KMS-11 (cell line): ENCODE data around the gene BRD3OS.

ENCODE experiments used
- H2AFZ ChIP-seq: fragments of 200-600 bp; sonication (generic); 2 replicates; pipeline ENCODE4 v1.6.1; 2016; ENCODE audit warnings: antibody characterized with exemption, mixed run types, low read depth
- H3K27ac ChIP-seq: fragments of 200-600 bp; sonication (generic); 2 replicates; pipeline ENCODE4 v1.6.1; 2016; ENCODE audit warnings: mild to moderate bottlenecking, mixed run types
- H3K27me3 ChIP-seq: fragments of 200-600 bp; sonication (generic); 2 replicates; pipeline ENCODE4 v1.6.1; 2017; ENCODE audit warnings: mild to moderate bottlenecking, low read depth, mixed run types, moderate library complexity; ENCODE audit not compliant: insufficient read depth
- H3K36me3 ChIP-seq: fragments of 200-600 bp; sonication (generic); 2 replicates; pipeline ENCODE4 v1.6.1; 2017; ENCODE audit warnings: mild to moderate bottlenecking, mixed run types; ENCODE audit not compliant: insufficient read depth
- H3K4me1 ChIP-seq: fragments of 200-600 bp; sonication (generic); 2 replicates; pipeline ENCODE4 v1.6.1; 2016; ENCODE audit warnings: mild to moderate bottlenecking, low read depth, mixed run types; ENCODE audit not compliant: poor library complexity, severe bottlenecking
- H3K4me2 ChIP-seq: fragments of 200-600 bp; sonication (generic); 2 replicates; pipeline ENCODE4 v1.7.0; 2016; ENCODE audit warnings: mild to moderate bottlenecking, mixed run types
- H3K4me3 ChIP-seq: fragments of 200-600 bp; sonication (generic); IDR thresholded peaks from 2 replicates; pipeline ENCODE4 v1.6.1; 2017; ENCODE audit warnings: low read depth, low read length, mixed read lengths; ENCODE audit not compliant: insufficient read depth
- H3K79me2 ChIP-seq: fragments of 200-600 bp; sonication (generic); 2 replicates; pipeline ENCODE4 v1.6.1; 2016; ENCODE audit warnings: low read depth, mixed run types; ENCODE audit not compliant: insufficient read depth
- H3K9ac ChIP-seq: fragments of 200-600 bp; sonication (generic); 2 replicates; pipeline ENCODE4 v1.6.1; 2016; ENCODE audit warnings: mild to moderate bottlenecking, mixed run types
- H4K20me1 ChIP-seq: fragments of 200-600 bp; sonication (generic); 2 replicates; pipeline ENCODE4 v1.6.1; 2016; ENCODE audit warnings: mild to moderate bottlenecking, mixed run types; ENCODE audit not compliant: insufficient read depth
- TF ChIP-seq, protein P1 (sequence below): fragments of 200-600 bp; sonication (generic); conservative IDR thresholded peaks from 2 replicates; pipeline ENCODE4 v1.6.1; 2017; ENCODE audit warnings: low read depth, mild to moderate bottlenecking, antibody characterized with exemption, low read length, moderate library complexity, mixed read lengths

BRD3OS gene

DNA sequence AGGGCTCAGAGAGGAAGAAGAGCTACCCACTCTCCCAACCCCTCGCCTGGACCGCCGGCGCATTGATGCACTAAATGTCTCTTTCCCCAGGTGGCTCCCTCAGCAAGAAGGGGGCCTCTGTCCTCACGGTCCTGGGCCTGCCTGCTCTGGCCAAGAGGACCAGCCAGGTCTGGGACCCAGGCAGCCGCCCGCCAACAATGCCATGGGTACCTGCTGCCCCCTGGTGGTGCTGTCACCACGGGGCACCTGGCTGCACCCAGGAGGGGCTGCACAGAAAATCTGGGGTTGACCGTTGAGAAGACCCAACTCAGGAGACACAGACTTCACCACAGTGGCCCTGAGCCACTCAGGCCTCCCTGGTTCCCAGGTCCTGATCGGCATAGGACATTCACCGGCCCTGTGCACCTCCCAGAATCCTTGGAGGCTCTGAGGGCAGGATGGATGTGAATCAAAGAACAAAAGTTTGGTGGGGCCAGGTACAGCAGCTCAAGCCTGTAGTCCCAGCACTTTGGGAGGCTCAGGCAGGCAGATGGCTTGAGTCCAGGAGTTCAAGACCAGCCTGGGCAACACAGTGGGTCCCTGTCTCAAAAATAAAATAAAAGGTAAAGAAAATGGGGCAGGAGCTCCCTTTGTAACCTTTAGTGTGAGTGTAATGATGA lies 30.8 kb upstream of the BRD3OS start:
- no peak overlapping the region for H3K4me3 ChIP-seq
- H4K20me1 ChIP-seq, result no peaks in the 10 kb centered on the region
- no peak overlapping the region for H2AFZ ChIP-seq
- peaks cover 26% of the 10 kb centered on the region; the same call in 1 of the 2 replicates for H3K27me3 ChIP-seq
- H3K36me3 ChIP-seq, result no peaks in the 10 kb centered on the region
- no peaks in the 10 kb centered on the region for H3K79me2 ChIP-seq
- H3K9ac ChIP-seq, result no peak overlapping the region
- no peak overlapping the region for H3K4me2 ChIP-seq
- no peak overlapping the region for H3K27ac ChIP-seq
- peaks cover 10% of the 10 kb centered on the region for H3K4me1 ChIP-seq
- TF ChIP-seq, protein P1, sequence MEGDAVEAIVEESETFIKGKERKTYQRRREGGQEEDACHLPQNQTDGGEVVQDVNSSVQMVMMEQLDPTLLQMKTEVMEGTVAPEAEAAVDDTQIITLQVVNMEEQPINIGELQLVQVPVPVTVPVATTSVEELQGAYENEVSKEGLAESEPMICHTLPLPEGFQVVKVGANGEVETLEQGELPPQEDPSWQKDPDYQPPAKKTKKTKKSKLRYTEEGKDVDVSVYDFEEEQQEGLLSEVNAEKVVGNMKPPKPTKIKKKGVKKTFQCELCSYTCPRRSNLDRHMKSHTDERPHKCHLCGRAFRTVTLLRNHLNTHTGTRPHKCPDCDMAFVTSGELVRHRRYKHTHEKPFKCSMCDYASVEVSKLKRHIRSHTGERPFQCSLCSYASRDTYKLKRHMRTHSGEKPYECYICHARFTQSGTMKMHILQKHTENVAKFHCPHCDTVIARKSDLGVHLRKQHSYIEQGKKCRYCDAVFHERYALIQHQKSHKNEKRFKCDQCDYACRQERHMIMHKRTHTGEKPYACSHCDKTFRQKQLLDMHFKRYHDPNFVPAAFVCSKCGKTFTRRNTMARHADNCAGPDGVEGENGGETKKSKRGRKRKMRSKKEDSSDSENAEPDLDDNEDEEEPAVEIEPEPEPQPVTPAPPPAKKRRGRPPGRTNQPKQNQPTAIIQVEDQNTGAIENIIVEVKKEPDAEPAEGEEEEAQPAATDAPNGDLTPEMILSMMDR, result peak; percentile 92

DNA sequence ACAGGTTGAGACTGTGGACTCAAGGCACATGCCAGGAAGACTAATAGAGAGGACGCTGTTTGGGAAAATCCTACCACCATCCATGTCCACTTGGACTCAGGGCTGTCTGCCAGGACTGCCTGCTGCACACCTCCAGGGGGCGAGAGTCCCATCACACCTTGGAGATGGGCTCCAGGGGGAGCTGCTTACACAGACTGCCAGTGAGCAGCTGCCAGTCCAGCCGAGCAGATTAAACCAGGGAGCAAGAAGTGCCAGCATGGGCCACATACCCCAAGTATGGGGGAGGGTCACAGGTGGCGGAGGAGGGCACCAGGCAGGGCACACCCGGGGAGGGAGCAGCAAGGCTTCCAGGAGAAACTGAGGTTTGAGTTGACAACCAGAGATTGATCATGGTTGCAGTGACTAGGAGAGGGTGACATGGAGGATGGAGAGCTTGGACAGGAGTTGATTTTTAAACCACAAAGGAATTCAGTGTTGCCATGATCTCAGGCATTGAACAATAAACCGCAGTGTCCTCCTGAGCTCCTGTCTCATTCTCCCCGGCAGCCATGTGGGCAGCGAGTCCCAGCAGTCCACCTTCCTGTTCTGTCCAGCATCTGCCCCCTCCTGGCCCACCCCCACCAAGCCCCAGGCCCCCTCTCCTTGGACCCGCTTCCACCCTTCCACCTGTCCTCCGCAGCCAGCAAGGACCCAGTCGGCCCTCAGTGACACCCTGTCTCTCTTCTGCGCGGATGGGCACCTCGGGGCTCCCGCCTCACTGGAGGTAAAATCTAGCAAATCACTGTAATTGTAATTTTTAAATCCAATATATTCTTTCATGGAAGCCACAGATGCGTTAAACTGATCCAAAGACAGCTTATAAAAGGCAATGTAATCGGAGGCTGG lies 30.0 kb upstream of the BRD3OS start:
- Histone ChIP-seq H3K27me3 (peaks cover 32% of the 10 kb centered on the region), H3K27ac (no peak overlapping the region), H4K20me1 (no peaks in the 10 kb centered on the region), H3K36me3 (no peaks in the 10 kb centered on the region), H3K9ac (no peak overlapping the region), H3K79me2 (no peaks in the 10 kb centered on the region), H3K4me1 (peaks cover 10% of the 10 kb centered on the region), H3K4me3 (no peak overlapping the region), H2AFZ (no peak overlapping the region), H3K4me2 (no peak overlapping the region)
- TF ChIP-seq, protein P1, result no peak

- H3K27me3 ChIP-seq, result peaks cover 45% of the 10 kb centered on the region
Measured at GRCh38 chr9:133996531-133997520, 28.5 kb upstream of the BRD3OS start.

More at GRCh38 chr9:133996531-133997520, 28.5 kb upstream of the BRD3OS start:
- Histone ChIP-seq H2AFZ (no peak overlapping the region), H3K4me2 (no peak overlapping the region), H3K27ac (no peak overlapping the region), H3K4me3 (no peak overlapping the region), H3K79me2 (no peaks in the 10 kb centered on the region), H4K20me1 (no peaks in the 10 kb centered on the region), H3K36me3 (no peaks in the 10 kb centered on the region), H3K4me1 (peaks cover 10% of the 10 kb centered on the region), H3K9ac (no peak overlapping the region)
- TF ChIP-seq, protein P1, result no peak
